DOHH2 (cell line): Measurements from ENCODE around the gene PCNX2.

Experiments
- CTCF ChIP-seq: fragments of 200-600 bp; sonication (generic); IDR thresholded peaks from one replicate; pipeline ENCODE4 v1.5.1; 2014; ENCODE audit warnings: antibody characterized with exemption, mild to moderate bottlenecking, low read depth, low read length; ENCODE audit not compliant: poor library complexity, severe bottlenecking
- EZH2phosphoT487 ChIP-seq: fragments of 200-600 bp; sonication (generic); IDR thresholded peaks from 2 replicates; pipeline ENCODE4 v1.6.1; 2017; ENCODE audit warnings: borderline replicate concordance, mild to moderate bottlenecking, antibody characterized with exemption, low read length, moderate library complexity, mixed read lengths

DNA sequence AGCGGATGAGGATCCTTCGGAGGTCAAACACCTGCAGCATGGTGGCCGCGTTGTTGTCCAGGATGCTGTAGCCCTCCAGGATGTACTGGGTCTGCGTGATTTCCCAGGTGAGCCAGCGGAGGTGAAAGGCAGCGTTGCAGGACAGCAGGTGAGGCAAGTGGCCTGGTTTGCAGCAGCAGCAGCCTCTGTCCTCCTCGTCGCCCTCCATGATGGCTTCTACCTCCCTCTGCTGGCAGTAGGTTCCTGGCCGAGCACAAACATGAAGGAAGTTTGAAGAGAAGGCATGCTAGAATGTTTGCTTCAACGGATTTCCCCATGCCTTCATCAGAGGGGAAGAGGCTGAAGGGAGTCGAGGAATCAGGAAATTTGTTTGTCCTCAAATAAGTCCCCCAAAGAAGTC, 270.4 kb downstream of the PCNX2 start:
- peak; percentile 9 for TF ChIP-seq CTCF
- no peak for TF ChIP-seq EZH2phosphoT487
